GM12892 (cell line): ENCODE results near the gene WDR89.

Experiments
- POLR2A ChIP-seq: IDR thresholded peaks from 2 replicates; pipeline ENCODE4 v1.6.1; 2011; ENCODE audit warnings: low read depth, low read length, control low read depth
- POLR2AphosphoS5 ChIP-seq: IDR thresholded peaks from 2 replicates; pipeline ENCODE4 v1.6.1; 2011; ENCODE audit warnings: low read depth, low read length, control low read depth
- TAF1 ChIP-seq: IDR thresholded peaks from 2 replicates; pipeline ENCODE4 v1.6.1; 2011; ENCODE audit warnings: low read depth, mild to moderate bottlenecking, control low read depth, low read length, borderline replicate concordance

DNA sequence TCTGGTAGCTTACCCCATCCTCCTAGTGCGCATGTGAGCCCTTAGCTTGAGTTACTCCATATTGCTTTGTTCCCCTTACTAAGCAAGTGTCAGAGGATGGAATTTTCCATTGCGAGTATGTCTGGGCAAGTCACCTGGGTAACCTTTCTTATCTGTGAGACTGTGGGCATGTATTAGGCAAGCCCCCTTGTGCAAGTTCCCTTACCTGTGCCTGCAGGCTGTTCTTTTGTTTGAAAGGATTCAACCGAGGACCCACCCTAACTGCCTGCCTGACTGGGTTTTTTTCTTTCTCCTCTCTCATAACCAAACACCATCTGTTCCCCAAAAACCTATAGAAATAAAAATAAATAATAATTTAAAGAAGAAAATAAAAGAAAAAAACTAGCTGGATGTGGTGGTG, 76.2 kb downstream of the WDR89 start:
- TF ChIP-seq POLR2A (no peak), TAF1 (no peak), POLR2AphosphoS5 (no peak)
